SK-N-SH (cell line): Measurements from ENCODE around the gene TOMT. TPM values are rescaled to one million over a fixed set of nuclear protein-coding genes. Genes with fewer than 3 reads are reported as not detected.

Experiments used
- CTCF ChIA-PET: fragments of 300-600, 350-600 bp; formaldehyde crosslinking; extraction: SDS; loops from one replicate; lab custom pipeline; 2021; lab: Yijun Ruan, JAX
- POLR2A ChIA-PET: fragments of 350-600 bp; sonication (Branson Sonifier 250); formaldehyde crosslinking; extraction: SDS; loops from one replicate; lab custom pipeline; 2020; ENCODE audit warnings: antibody characterized with exemption, inconsistent platforms; lab: Yijun Ruan, JAX
- DNase-seq: peaks from one replicate; pipeline ENCODE4 v3.0.0; 2012
- H2AFZ ChIP-seq: fragments of 200-600 bp; sonication (generic); 2 replicates; pipeline ENCODE4 v1.8.1; 2016; ENCODE audit warnings: antibody characterized with exemption, mild to moderate bottlenecking, low read depth
- H3F3A ChIP-seq: fragments of 200-600 bp; sonication (generic); replicated peaks from 2 replicates; pipeline ENCODE3; 2016; ENCODE audit warnings: antibody characterized with exemption, mild to moderate bottlenecking; ENCODE audit not compliant: insufficient read depth
- H3K27ac ChIP-seq, 2 experiments: fragments of 200-500 bp in 1 of 2; fragments of 200-600 bp in 1 of 2; sonication (Bioruptor generic) in 1 of 2; sonication (generic), shearing (Covaris generic) in 1 of 2; 2 replicates each; pipeline versions ENCODE4 v1.5.1 to v1.6.1; 2014 to 2016; ENCODE audit warnings: low read depth in 2 of 2, inconsistent platforms in 1 of 2, low read length in 1 of 2, mild to moderate bottlenecking in 1 of 2, mixed read lengths in 1 of 2
- H3K27me3 ChIP-seq: fragments of 200-600 bp; sonication (generic), shearing (Covaris generic); 2 replicates; pipeline ENCODE4 v1.6.1; 2016; ENCODE audit warnings: mixed run types; ENCODE audit not compliant: insufficient read depth
- H3K36me3 ChIP-seq, 2 experiments: fragments of 200-500 bp in 1 of 2; fragments of 200-600 bp in 1 of 2; sonication (Bioruptor generic) in 1 of 2; sonication (generic) in 1 of 2; replicated peaks in 1 of 2; 2 replicates each; pipeline versions ENCODE3 to v1.5.1; 2014 to 2016; ENCODE audit warnings: low read length in 1 of 2, mild to moderate bottlenecking in 1 of 2; ENCODE audit not compliant: insufficient read depth in 2 of 2, control insufficient read depth in 1 of 2
- H3K4me1 ChIP-seq, 2 experiments: fragments of 200-500 bp in 1 of 2; fragments of 200-600 bp in 1 of 2; sonication (Bioruptor generic) in 1 of 2; sonication (generic), shearing (Covaris generic) in 1 of 2; 2 replicates each; pipeline versions ENCODE4 v1.5.1 to v1.6.1; 2014 to 2016; ENCODE audit warnings: low read depth in 1 of 2, low read length in 1 of 2, mixed run types in 1 of 2; ENCODE audit not compliant: insufficient read depth in 2 of 2, control insufficient read depth in 1 of 2
- H3K4me2 ChIP-seq: fragments of 200-600 bp; sonication (generic), shearing (Covaris generic); 2 replicates; pipeline ENCODE4 v1.6.1; 2017; ENCODE audit warnings: mixed run types
- H3K4me3 ChIP-seq, 2 experiments: fragments of 200-500 bp in 1 of 2; fragments of 200-600 bp in 1 of 2; sonication (Bioruptor generic) in 1 of 2; sonication (generic), shearing (Covaris generic) in 1 of 2; 2 replicates each; pipeline versions ENCODE4 v1.5.1 to v1.8.1; 2014 to 2016; ENCODE audit warnings: low read depth in 2 of 2, inconsistent platforms in 1 of 2, low read length in 1 of 2, mild to moderate bottlenecking in 1 of 2, mixed read lengths in 1 of 2, moderate library complexity in 1 of 2
- H3K79me2 ChIP-seq: fragments of 200-600 bp; sonication (generic); 2 replicates; pipeline ENCODE4 v1.8.1; 2017; ENCODE audit warnings: mild to moderate bottlenecking; ENCODE audit not compliant: insufficient read depth
- H3K9ac ChIP-seq: fragments of 200-600 bp; sonication (generic); 2 replicates; pipeline ENCODE4 v1.6.1; 2017; ENCODE audit warnings: mixed run types
- H3K9me2 ChIP-seq: fragments of 200-600 bp; sonication (generic); 2 replicates; pipeline ENCODE4 v1.6.1; 2017; ENCODE audit warnings: mixed run types
- H3K9me3 ChIP-seq: fragments of 200-600 bp; sonication (generic); 2 replicates; pipeline ENCODE4 v1.6.1; 2017; ENCODE audit warnings: mixed run types, mild to moderate bottlenecking, moderate library complexity
- H4K20me1 ChIP-seq: fragments of 200-600 bp; sonication (generic); 2 replicates; pipeline ENCODE4 v1.6.1; 2017; ENCODE audit warnings: mild to moderate bottlenecking, mixed run types; ENCODE audit not compliant: insufficient read depth
- CHD2 ChIP-seq: fragments of 150-350 bp; IDR thresholded peaks from 2 replicates; pipeline ENCODE4 v1.6.1; 2018; ENCODE audit warnings: low read length; ENCODE audit not compliant: partially characterized antibody
- EP300 ChIP-seq, 2 experiments: IDR thresholded peaks; 2 replicates each; pipeline versions ENCODE4 v1.4.0 to v1.6.1; 2012; ENCODE audit warnings: borderline replicate concordance in 1 of 2, low read depth in 1 of 2, low read length in 1 of 2
- FOXM1 ChIP-seq: IDR thresholded peaks from 2 replicates; pipeline ENCODE4 v1.4.0; 2012; ENCODE audit warnings: low read depth, mild to moderate bottlenecking
- GABPA ChIP-seq: IDR thresholded peaks from 2 replicates; pipeline ENCODE4 v1.4.0; 2012; ENCODE audit warnings: low read depth, mild to moderate bottlenecking
- GATA2 ChIP-seq: sonication (generic); formaldehyde crosslinking; IDR thresholded peaks from 2 replicates; pipeline ENCODE4 v1.5.0; 2020; ENCODE audit warnings: mild to moderate bottlenecking, missing genetic modification reagents
- MAX ChIP-seq: IDR thresholded peaks from 2 replicates; pipeline ENCODE4 v1.4.0; 2012; ENCODE audit warnings: low read depth
- MEF2A ChIP-seq: IDR thresholded peaks from 2 replicates; pipeline ENCODE4 v1.4.0; 2012; ENCODE audit warnings: low read depth, borderline replicate concordance
- NRF1 ChIP-seq: IDR thresholded peaks from 2 replicates; pipeline ENCODE4 v1.6.1; 2012; ENCODE audit warnings: low read depth, mild to moderate bottlenecking, low read length
- POLR2AphosphoS5 ChIP-seq: IDR thresholded peaks from 2 replicates; pipeline ENCODE4 v1.6.1; 2012; ENCODE audit warnings: low read depth, low read length
- RCOR1 ChIP-seq: fragments of 150-350 bp; IDR thresholded peaks from 2 replicates; pipeline ENCODE4 v1.6.1; 2017; ENCODE audit warnings: antibody characterized with exemption, low read length
- RFX5 ChIP-seq: IDR thresholded peaks from 2 replicates; pipeline ENCODE4 v1.6.1; 2012; ENCODE audit warnings: mild to moderate bottlenecking, improper control_type of control experiment, low read length
- SIN3A ChIP-seq: IDR thresholded peaks from 2 replicates; pipeline ENCODE4 v1.6.1; 2012; ENCODE audit warnings: low read depth, mild to moderate bottlenecking, low read length, moderate library complexity, borderline replicate concordance
- TEAD4 ChIP-seq: IDR thresholded peaks from 2 replicates; pipeline ENCODE4 v1.4.0; 2012; ENCODE audit warnings: mild to moderate bottlenecking, borderline replicate concordance; ENCODE audit not compliant: insufficient read depth
- USF1 ChIP-seq: IDR thresholded peaks from 2 replicates; pipeline ENCODE4 v1.4.0; 2012; ENCODE audit warnings: low read depth, borderline replicate concordance
- USF2 ChIP-seq: fragments of 150-350 bp; IDR thresholded peaks from 2 replicates; pipeline ENCODE4 v1.6.1; 2017; ENCODE audit warnings: antibody characterized with exemption, low read length, low read depth, borderline replicate concordance
- YY1 ChIP-seq: IDR thresholded peaks from 2 replicates; pipeline ENCODE4 v1.4.0; 2012; ENCODE audit warnings: low read depth, mild to moderate bottlenecking
- ZBTB33 ChIP-seq: IDR thresholded peaks from 2 replicates; pipeline ENCODE4 v1.4.0; 2012; ENCODE audit warnings: low read depth, borderline replicate concordance
- WGBS: methylation state at CpG from one replicate; pipeline ENCODE4 v1.1.6; 2017; ENCODE audit warnings: low lambda C conversion rate; 5-methylcytosine and 5-hydroxymethylcytosine counted together
- polyA plus RNA-seq, 3 experiments: library from polyadenylated mRNA; depleted of rRNA; stranded (reverse); fragments of >200 nt; gene quantifications; 2 replicates each; pipeline ENCODE4 v1.2.3, GENCODE V29; 2012

Gene TOMT
- polyA plus RNA-seq, 1 of the 3 experiments (the other 2 are of a cell fraction), result not detected

DNA sequence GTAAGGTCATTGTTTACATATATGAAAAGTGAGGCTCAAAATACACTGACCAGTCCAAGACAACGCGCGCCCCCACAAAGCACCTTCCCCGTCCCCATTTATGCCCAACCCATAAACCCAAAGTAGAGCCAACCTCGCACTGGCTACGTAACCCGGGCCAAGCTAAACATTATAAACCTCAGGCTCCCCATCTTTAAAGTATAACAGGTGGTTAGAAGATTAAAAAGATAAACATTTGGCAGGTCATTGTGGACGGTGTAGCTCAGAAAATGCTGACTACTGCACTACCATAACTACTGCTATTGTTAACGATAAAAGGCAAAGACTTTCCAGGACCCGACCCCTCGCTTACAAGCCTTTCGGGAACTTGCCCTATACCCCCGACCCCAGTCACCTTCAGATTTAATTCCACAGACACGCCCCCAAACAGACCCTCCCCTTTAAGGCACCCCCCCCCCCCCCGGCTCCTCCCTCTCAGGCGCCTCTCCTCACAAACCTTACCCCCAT is 25.9 kb upstream of the TOMT start:
- peak overlapping the region; percentile 70 to 78 for H3K4me3 ChIP-seq
- H3F3A ChIP-seq, result no peaks in the 10 kb centered on the region
- H3K79me2 ChIP-seq, result peaks cover 52% of the 10 kb centered on the region
- H3K27ac ChIP-seq, result peak overlapping the region; percentile 85 to 88
- no peaks in the 10 kb centered on the region for H3K9me3 ChIP-seq
- H4K20me1 ChIP-seq, result no peaks in the 10 kb centered on the region
- peak; percentile 80 for DNase-seq
- WGBS, result 1% methylated on average over 16 of the region's 16 CpGs
- no peaks in the 10 kb centered on the region for H3K27me3 ChIP-seq
- peaks cover 8 to 14% of the 10 kb centered on the region in 2 experiments; a peak in 2 of 4 replicates for H3K4me1 ChIP-seq
- no peak for TF ChIP-seq USF2
- TF ChIP-seq MAX, result no peak
- TF ChIP-seq TEAD4, result no peak
- no peak for TF ChIP-seq POLR2AphosphoS5
- H3K9me2 ChIP-seq, result no peaks in the 10 kb centered on the region
- peak overlapping the region; percentile 37 for H2AFZ ChIP-seq
- H3K36me3 ChIP-seq, result no peaks in the 10 kb centered on the region
- H3K4me2 ChIP-seq, result peak overlapping the region; percentile 79
- ChIA-PET POLR2A (interaction anchor here (1.0 to 1.6 kb wide), 2 partner anchors 39 to 42 kb away, joined by 3 to 5 read pairs; no protein-coding TSS in a partner anchor), CTCF (interaction anchor here (0.8 to 1.7 kb wide), 2 partner anchors 11 to 41 kb away, joined by 3 to 6 read pairs; no protein-coding TSS in a partner anchor)
- H3K9ac ChIP-seq, result peak overlapping the region; percentile 78

GRCh38 chr11:72080326-72081183 is 25.2 kb upstream of the TOMT start, which contains the start of the genes LRRC51 and NUMA1:
TSS of gene LRRC51 (plus strand) at chr11:72080850. CDS start at chr11:72089084, 8,234 bp downstream.
TSS of gene NUMA1 (minus strand) at chr11:72080542. CDS start at chr11:72035943, 44,599 bp downstream.
- ChIA-PET POLR2A (interaction anchor here (0.6 to 1.6 kb wide), 4 partner anchors 11 to 52 kb away, joined by 3 to 6 read pairs (median 3); no protein-coding TSS in a partner anchor), CTCF (interaction anchor here (1.4 to 7.8 kb wide), 4 partner anchors 17 to 350 kb away, joined by 3 to 99 read pairs (median 5); no protein-coding TSS in a partner anchor)
- peak within 1 kb of the TSS; percentile 88 for H3K27ac ChIP-seq
- H3K9ac ChIP-seq, result peak within 1 kb of the TSS; percentile 78
- H3K4me3 ChIP-seq, result peak within 1 kb of the TSS; percentile 70 to 78
- no peaks in the 10 kb centered on the region for H3K27me3 ChIP-seq
- no peaks in the 10 kb centered on the region for H4K20me1 ChIP-seq
- peak within 1 kb of the TSS; percentile 79 for H3K4me2 ChIP-seq
- H3K79me2 ChIP-seq, result peaks cover 46% of the 10 kb centered on the region
- H3K36me3 ChIP-seq, result no peaks in the 10 kb centered on the region
- no peaks in the 10 kb centered on the region for H3K9me2 ChIP-seq
- no peaks in the 10 kb centered on the region for H3F3A ChIP-seq
- peak; percentile 92 for DNase-seq
- under 1% methylated on average over 52 of the region's 60 CpGs for WGBS
- peak within 1 kb of the TSS; percentile 88 for H2AFZ ChIP-seq
- peaks cover 8 to 20% of the 10 kb centered on the region in 2 experiments; a peak in 3 of 4 replicates for H3K4me1 ChIP-seq
- no peaks in the 10 kb centered on the region for H3K9me3 ChIP-seq
- peak; percentile 82; the same call in 1 of the 2 replicates for TF ChIP-seq YY1
- no peak for TF ChIP-seq TEAD4
- TF ChIP-seq SIN3A, result 0 out of 2 replicates have a peak, but pooled peaks have one; percentile 23
- TF ChIP-seq GATA2, result no peak
- TF ChIP-seq RFX5, result peak; percentile 99
- TF ChIP-seq GABPA, result peak; percentile 89
- TF ChIP-seq FOXM1, result peak; percentile 65
- TF ChIP-seq EP300 (IDR thresholded peaks at IDR 0.05; ENCODE audit: borderline replicate concordance in 1 of 2, low read depth in 1 of 2, low read length in 1 of 2), result no peak; a peak in 1 of 4 replicates
- TF ChIP-seq RCOR1, result no peak; the same call in 1 of the 2 replicates
- TF ChIP-seq CHD2, result peak; percentile 96
- TF ChIP-seq MEF2A, result no peak
- TF ChIP-seq NRF1, result 0 out of 2 replicates have a peak, but pooled peaks have one; percentile 26
- TF ChIP-seq USF1, result no peak
- peak; percentile 86 for TF ChIP-seq ZBTB33
